HTR-8/SVneo (cell line): ENCODE measurements around the gene OR1A2.
"Not testable (repeated sequence)": the region's sequence is repeated elsewhere in the genome, so short reads cannot be mapped to it uniquely, and the experiment has no call there.

ENCODE experiments used
- DNase-seq: peaks from one replicate; pipeline ENCODE4 v3.0.0; 2011; ENCODE audit warnings: low spot score, mixed read lengths; ENCODE audit not compliant: insufficient read length
- FAIRE-seq: peaks from 2 replicates; lab custom pipeline; 2011; peaks lifted over from hg19 to GRCh38; lab: Jason Lieb, UNC

Gene OR1A2, protein sequence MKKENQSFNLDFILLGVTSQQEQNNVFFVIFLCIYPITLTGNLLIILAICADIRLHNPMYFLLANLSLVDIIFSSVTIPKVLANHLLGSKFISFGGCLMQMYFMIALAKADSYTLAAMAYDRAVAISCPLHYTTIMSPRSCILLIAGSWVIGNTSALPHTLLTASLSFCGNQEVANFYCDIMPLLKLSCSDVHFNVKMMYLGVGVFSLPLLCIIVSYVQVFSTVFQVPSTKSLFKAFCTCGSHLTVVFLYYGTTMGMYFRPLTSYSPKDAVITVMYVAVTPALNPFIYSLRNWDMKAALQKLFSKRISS

DNA sequence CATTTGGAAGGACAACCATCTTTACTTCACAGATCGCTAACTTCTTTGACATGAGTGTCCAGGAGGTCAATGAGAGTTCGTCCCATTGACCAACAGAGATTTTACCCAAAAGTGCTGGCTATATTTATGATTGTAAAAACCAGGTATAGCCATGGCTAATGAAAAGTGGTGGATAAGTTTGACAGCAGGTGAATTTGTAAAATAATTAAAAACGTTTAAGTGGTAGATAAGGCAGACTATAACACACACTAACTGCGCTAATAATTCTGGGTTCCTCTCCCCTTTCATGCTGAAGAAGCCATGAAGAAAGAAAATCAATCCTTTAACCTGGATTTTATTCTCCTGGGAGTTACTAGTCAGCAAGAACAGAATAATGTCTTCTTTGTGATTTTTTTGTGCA, at the start of gene OR1A2:
Gene OR1A2, plus strand, starts transcription at position 301 of the 400 bp plus-strand sequence. Its CDS starts 0 bp downstream, at position 301.
- DNase-seq (no peak), FAIRE-seq (no peak)

DNA sequence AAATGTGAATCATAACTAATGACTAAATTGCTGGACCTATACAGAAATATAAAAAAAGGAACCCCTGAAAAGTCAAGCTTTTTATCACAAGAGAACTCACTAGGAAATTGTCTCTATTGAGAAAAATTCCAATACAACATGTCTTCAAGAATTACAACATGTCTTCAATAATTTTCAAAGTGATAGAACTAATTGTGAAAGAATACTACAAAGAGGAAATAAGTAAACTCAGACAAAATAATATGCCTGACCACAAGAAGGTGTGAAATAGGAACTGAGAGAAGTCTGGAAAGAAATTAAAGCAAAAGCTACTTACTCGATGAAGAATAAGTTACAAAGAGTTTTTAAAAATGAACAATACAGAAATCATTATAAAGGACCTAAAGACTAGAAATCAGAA, 40.1 kb upstream of the OR1A2 start:
- no peak for FAIRE-seq

DNA sequence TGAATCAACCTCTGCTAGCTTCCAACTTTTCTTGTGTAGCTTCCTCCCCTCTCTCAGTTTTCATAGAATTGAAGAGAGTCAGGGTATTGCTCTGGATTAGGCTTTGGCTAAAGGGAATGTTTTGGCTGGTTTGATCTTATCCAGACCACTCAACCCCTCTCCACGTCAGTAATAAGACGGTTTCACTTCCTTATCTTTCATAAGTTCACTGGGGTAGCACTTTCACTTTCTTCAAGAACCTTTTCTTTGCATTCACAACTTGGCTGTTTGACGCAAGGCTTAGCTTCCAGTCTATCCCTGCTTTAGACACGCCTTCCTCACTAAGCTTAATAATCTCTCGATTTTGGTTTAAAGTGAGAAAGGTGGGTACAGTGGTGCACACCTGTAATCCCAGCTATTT, 29.7 kb upstream of the OR1A2 start:
- FAIRE-seq (no peak), DNase-seq (no peak)

More for the DNA sequence above, 40.1 kb upstream of the OR1A2 start:
- DNase-seq = no peak

DNA sequence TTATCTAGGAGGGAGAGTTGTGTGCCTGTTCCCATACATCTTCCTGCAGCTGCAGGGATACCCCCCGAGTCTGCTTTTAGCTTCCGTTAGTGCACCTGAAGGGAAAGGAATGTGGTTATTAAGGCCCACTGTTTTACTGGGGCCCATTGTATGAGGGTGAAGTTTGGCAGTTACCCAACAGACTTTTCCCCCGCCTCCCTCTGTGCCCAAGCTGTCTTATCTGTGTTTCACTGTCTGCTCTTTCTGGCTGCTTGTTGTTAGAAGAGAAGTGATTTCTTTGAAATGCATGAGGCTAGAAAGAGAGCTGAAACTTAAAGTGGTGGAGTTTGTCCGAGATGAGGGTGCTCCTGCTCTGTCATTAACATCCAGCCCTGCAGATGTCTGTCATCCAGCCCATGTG, 7.4 kb upstream of the OR1A2 start:
- no peak for FAIRE-seq
- DNase-seq = no peak

DNA sequence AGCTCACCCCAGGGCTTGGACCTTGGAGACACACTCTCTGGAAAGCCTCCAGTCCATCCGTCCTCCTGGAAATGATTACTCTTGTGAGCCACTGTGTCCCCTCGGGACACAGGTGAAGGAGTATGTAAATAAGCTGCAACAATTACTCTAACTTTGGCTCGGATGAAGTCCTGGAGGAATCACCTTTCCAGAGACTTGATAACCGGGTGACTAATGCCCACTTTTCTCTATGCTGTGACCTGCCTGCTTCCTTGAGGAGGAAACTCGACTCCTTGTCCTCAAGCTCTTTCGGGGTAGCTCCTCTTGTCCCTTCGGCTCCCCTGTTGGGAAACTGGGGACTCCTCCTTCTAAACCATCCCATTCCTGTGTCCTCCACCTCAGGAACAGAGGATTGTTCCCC, 10.0 kb downstream of the OR1A2 start, which contains the start of gene OR1A1:
Gene OR1A1, plus strand, starts transcription at position 301 of the 400 bp plus-strand sequence. CDS start 7,954 bp downstream, outside the sequence.
- DNase-seq (no peak), FAIRE-seq (no peak)

DNA sequence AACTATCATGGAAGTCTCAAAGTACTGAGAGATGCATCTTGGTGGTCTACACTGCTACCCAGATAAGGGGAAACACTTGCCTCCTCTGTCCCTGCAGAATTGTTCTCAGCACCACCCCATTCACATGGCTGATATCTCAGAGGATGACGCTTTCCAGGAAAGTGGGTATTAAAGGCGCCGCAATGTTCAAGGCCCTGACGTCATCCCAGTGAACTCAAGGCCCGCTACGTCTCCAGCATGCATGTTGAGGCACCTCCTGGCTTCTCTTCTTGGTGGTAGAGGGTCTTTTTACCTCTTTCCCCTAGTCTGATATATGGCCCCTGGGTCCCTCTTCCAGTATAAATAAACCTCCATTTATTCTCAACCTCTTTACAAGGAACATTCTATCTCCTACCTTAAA, 11.2 kb downstream of the OR1A2 start:
- no peak for FAIRE-seq
- no peak for DNase-seq

DNA sequence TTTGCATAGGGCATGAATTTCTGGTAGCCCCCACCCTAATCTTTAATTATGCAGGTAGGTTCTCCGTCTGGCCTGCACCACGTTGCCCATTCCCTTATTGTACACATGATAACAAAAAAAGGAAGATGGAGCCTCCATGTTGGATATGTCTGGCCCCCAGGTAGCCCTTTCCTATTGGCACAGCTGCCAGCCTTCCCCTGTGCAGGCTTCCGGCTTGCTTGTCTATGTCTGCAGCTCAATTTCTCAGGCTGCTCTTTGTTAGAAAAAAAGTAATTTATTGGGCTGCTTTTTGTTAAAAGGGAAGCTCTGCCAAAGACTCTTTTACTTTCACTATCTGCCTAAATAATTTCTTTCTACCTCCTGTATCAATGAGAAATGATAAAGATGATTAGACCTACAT, 15.7 kb downstream of the OR1A2 start:
- FAIRE-seq = no peak
- no peak for DNase-seq

DNA sequence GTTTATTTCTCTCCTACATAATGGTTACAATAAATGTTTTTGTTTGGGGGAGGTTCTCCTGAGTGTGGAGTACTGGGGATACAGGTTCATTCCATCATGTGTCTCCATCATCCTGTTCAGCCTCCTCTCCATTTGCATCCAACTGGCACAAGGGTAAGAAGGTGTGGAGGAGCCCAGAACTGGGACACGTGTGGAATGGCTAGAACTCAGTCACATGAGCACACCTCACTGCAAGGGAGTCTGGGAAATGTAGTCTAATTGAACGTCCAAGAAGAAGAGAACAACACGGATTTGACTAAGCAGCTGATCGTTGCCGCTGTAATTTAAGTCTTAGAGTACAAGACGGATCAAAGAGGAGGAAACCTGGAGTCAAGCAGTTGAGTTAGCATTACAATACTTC, 16.3 kb downstream of the OR1A2 start:
- DNase-seq (no peak), FAIRE-seq (no peak)

DNA sequence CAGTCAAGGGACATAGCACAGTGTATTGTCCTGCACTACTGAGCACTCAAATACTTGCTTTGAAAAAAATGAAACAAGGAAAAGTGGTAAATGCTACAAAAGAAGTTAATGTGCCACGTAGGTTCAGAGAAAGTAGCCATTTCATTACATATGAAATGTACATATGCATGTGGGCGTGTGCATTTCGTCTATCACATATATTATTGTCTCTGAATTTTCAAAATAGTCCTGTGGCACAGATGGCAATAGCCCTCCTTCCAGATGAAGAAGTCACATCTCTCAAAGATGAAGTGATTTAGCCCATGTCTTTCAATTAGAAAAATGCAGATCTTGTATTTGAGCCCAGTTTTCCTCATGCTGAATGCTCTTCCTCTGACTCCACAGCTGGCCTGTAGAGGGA, 22.7 kb downstream of the OR1A2 start:
- FAIRE-seq, DNase-seq: not testable (repeated sequence)

DNA sequence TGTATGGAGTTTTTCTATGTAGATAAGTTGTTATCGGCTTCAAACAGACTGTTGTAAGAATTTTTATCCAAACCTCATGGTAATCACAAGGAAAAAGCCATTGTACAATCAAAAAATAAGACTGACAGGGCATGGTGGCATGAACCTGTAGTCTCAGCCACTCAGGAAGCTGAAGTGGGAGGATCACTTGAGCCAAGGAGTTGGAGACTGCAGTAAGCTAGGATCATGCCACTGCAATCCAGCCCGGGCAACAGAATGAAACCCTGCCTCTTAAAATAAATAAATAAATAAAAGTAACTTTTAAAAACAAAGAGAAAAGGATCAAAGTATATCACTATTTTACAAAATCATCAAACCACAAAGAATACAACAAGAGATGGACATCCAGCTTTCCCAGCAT, 24.5 kb downstream of the OR1A2 start:
- FAIRE-seq (no peak), DNase-seq (no peak)

DNA sequence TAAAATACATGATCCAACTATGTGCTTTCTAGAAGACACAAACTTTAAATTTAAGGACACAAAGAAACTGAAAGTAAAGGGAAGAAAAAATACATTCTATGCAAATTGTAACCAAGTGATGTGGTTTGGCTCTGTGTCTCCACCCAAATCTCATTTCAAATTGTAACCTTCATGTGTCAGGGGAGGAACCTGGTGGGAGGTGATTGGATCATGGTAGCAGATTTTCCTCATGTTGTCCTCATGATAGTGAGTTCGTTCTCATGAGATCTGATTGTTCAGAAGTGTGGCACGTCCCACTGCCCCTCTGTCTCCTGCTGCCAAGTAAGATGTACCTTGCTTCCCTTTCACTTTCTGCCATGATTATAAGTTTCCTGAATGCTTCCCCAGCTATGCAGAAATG, 25.2 kb downstream of the OR1A2 start:
- no peak for FAIRE-seq

DNA sequence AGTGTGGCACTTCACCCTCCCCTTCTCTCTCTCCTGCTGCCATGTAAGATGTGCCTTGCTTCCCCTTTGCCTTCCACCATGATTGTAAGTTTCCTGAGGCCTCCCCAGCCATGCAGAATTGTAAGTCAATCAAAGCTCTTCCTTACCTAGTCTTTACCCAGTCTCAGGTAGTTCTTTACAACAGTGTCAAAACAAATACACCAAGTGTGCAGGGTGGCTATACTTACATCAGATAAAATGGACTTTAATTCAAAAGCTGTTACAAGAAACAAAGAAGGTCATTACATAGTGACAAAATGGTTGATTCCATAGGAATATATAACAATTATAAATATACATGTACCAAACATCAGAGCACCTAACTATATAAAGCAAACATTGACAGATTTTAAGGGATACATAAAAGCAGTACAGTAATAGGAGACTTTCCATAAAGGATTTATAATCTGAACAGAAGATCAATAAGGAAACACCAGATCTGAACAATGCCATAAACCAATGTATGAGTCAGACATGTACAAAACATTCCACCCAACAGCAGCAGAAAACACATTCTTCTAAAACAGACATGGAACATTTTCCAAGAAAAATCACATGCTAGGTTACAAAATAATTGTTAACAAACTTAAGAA, 27.5 kb downstream of the OR1A2 start:
- FAIRE-seq = peak; percentile 78
- not testable (repeated sequence) for DNase-seq

More for the DNA sequence above, 25.2 kb downstream of the OR1A2 start:
- DNase-seq = no peak

DNA sequence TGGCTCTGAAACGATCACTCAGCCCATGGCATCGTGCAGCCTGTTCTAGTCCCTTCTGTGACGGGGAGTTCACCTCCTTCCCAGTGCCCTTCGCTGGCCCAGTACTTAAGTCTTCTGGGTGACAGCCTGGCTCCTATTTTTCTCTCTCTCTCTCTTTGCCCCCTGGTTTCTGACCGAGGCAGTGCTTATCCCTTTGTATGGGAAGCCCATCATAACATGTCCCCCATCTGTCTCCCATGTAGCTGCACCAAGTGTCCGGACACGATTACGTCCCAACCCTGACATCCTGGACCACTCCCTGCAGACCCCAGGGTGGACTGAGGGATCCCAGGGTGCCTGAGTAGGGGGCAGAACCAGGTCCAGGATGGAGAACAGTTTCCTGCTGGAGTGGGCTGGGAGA, 35.0 kb downstream of the OR1A2 start:
- not testable (repeated sequence) for DNase-seq, FAIRE-seq

DNA sequence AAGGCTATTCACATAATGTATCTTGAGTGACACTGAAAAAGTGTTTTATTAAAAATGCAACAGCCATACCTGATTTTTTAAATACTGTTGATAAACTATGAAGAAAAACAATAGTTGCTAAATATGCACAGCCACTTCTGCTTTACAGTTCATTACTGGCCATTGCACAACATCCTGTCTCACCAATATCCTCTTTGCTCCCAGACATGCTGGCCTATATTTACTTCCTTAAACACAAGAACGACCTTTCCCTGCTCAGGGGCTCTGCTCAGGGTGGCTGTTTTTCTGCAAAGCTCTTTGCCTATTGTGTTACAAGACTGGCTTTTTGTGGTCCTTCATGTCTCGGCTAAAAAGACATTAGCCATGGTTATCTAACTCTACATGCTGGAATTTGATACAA, 41.4 kb downstream of the OR1A2 start:
- DNase-seq, FAIRE-seq: not testable (repeated sequence)

DNA sequence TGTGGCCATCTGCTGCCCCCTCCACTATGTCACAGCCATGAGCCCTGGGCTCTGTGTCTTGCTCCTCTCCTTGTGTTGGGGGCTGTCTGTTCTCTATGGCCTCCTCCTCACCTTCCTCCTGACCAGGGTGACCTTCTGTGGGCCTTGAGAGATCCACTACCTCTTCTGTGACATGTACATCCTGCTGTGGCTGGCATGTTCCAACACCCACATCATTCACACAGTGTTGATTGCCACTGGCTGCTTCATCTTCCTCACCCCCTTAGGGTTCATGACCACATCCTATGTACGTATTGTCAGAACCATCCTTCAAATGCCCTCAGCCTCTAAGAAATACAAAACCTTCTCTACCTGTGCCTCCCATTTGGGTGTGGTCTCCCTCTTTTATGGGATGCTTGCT, 43.7 kb downstream of the OR1A2 start:
- DNase-seq, FAIRE-seq: not testable (repeated sequence)

DNA sequence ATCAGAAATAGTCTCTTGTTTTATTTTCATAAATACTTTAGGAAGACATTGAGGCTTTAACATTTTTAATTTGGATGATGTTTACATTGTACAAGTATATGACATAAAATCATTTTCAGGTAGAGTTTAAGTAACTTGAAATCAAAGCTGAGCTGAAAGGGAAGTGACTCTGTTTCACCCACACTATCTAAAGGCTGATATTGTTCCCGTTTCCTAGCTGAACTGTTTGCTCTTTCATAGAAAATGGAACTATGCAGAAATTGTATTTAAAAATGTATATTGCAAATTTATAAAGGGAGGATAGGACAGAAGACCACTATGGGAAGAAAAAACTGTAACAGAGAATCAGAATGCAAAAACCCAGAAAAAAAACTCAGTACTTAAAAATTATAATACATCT, 47.5 kb downstream of the OR1A2 start:
- DNase-seq = not testable (repeated sequence)

More for the DNA sequence above, 47.5 kb downstream of the OR1A2 start:
- FAIRE-seq = not testable (repeated sequence)
